ENCODE results near the gene ACIN1.

DNA sequence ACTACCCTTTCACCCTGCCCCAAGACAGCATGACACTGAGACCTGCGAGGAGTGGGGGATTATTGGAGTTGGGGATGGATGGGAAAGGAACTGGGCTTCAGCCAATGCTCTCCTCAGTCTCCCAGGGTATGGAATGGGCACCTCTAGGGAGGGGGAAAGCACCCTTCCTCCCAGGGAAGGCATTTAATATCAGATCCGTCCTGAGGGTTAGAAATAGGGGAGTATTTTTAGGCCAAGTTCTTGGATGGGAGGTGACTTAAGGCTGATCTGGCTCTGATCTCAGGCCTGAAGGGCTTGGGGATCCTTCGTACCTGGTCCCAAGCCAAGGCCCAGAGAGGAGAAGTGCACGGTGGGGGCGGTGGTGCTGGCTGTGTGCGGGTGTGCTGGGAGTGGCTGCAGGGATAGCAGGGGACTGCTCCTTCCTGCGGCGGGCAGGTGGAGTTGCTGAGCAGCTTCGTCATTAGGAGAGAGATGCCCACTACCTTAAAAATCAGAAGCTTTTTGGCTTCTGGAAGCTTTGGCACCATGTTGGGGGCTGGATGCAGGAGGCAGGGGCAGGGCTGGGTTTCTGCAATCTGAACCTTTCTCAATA, 31.1 kb upstream of the ACIN1 start:
- TF ChIP-seq, protein P1, sequence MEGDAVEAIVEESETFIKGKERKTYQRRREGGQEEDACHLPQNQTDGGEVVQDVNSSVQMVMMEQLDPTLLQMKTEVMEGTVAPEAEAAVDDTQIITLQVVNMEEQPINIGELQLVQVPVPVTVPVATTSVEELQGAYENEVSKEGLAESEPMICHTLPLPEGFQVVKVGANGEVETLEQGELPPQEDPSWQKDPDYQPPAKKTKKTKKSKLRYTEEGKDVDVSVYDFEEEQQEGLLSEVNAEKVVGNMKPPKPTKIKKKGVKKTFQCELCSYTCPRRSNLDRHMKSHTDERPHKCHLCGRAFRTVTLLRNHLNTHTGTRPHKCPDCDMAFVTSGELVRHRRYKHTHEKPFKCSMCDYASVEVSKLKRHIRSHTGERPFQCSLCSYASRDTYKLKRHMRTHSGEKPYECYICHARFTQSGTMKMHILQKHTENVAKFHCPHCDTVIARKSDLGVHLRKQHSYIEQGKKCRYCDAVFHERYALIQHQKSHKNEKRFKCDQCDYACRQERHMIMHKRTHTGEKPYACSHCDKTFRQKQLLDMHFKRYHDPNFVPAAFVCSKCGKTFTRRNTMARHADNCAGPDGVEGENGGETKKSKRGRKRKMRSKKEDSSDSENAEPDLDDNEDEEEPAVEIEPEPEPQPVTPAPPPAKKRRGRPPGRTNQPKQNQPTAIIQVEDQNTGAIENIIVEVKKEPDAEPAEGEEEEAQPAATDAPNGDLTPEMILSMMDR (IDR thresholded peaks at IDR 0.05): no peak
- TF ChIP-seq POLR2A (IDR thresholded peaks at IDR 0.05) (no peak), POLR2AphosphoS5 (IDR thresholded peaks at IDR 0.05) (no peak)

All from upper lobe of left lung (tissue), 4 donors.